Smooth muscle cell (in vitro differentiated cells): Measurements from ENCODE around the gene VWA5B1. TPM values are rescaled to one million over a fixed set of nuclear protein-coding genes. Genes with fewer than 3 reads are reported as not detected.

ENCODE experiments used
- DNase-seq: peaks from one replicate; lab custom pipeline; 2025; ENCODE audit not compliant: unreplicated experiment; lab: John Stamatoyannopoulos, UW
- H2AFZ ChIP-seq: fragments of 200-600 bp; sonication (generic); 2 replicates; pipeline ENCODE4 v1.6.0; 2016; ENCODE audit warnings: antibody characterized with exemption, low read depth, mild to moderate bottlenecking
- H3F3A ChIP-seq: fragments of 200-600 bp; sonication (generic); 2 replicates; pipeline ENCODE4 v1.6.0; 2017; ENCODE audit warnings: antibody characterized with exemption, low read depth
- H3K27ac ChIP-seq: fragments of 200-600 bp; sonication (generic); 2 replicates; pipeline ENCODE4 v1.5.1; 2016; ENCODE audit warnings: low read depth, mild to moderate bottlenecking
- H3K27me3 ChIP-seq: fragments of 200-600 bp; sonication (generic); 2 replicates; pipeline ENCODE4 v1.6.1; 2016; ENCODE audit warnings: low read depth, mild to moderate bottlenecking
- H3K36me3 ChIP-seq: fragments of 200-600 bp; sonication (generic); 2 replicates; pipeline ENCODE4 v1.5.1; 2016; ENCODE audit warnings: low read depth
- H3K4me1 ChIP-seq: fragments of 200-600 bp; sonication (generic); 2 replicates; pipeline ENCODE4 v1.5.1; 2016; ENCODE audit warnings: low read depth
- H3K4me2 ChIP-seq: fragments of 200-600 bp; sonication (generic); 2 replicates; pipeline ENCODE4 v1.6.0; 2016; ENCODE audit warnings: mild to moderate bottlenecking
- H3K4me3 ChIP-seq: fragments of 200-600 bp; sonication (generic); 2 replicates; pipeline ENCODE4 v1.5.1; 2016; ENCODE audit warnings: mild to moderate bottlenecking
- H3K79me2 ChIP-seq: fragments of 200-600 bp; sonication (generic); 2 replicates; pipeline ENCODE4 v1.6.0; 2016; ENCODE audit warnings: low read depth, mild to moderate bottlenecking
- H3K9ac ChIP-seq: fragments of 200-600 bp; sonication (generic); 2 replicates; pipeline ENCODE4 v1.6.0; 2016; ENCODE audit warnings: low read depth
- H3K9me3 ChIP-seq: fragments of 200-600 bp; sonication (generic); replicated peaks from 2 replicates; pipeline ENCODE4 v1.5.1; 2016; ENCODE audit warnings: low read depth
- H4K20me1 ChIP-seq: fragments of 200-600 bp; sonication (generic); 2 replicates; pipeline ENCODE4 v1.6.0; 2016; ENCODE audit warnings: low read depth
- WGBS: methylation state at CpG from one replicate; pipeline ENCODE4 v1.1.7; 2016; ENCODE audit warnings: low lambda C conversion rate; 5-methylcytosine and 5-hydroxymethylcytosine counted together
- polyA plus RNA-seq: library from polyadenylated mRNA; unstranded; fragments of >200 nt; fragmentation: Nextera tagmentation; extraction: Ambion mirVana; gene quantifications from 2 replicates; pipeline ENCODE4 v1.2.1, GENCODE V29; 2016
- total RNA-seq: library from RNA; depleted of rRNA; stranded (reverse); fragments of >200 nt; gene quantifications from 2 replicates; pipeline ENCODE4 v1.2.3, GENCODE V29; 2014
- TF ChIP-seq, protein P1 (sequence below): fragments of 200-600 bp; sonication (generic); IDR thresholded peaks from 2 replicates; pipeline ENCODE4 v1.5.1; 2017; ENCODE audit warnings: borderline replicate concordance, mild to moderate bottlenecking, antibody characterized with exemption; ENCODE audit not compliant: insufficient read depth, poor library complexity, severe bottlenecking

VWA5B1 gene
- total and polyA plus RNA-seq, 2 experiments from 2014 or later: not detected

- no peaks in the 10 kb centered on the region for H3F3A ChIP-seq
- WGBS: 65% methylated on average over 6 of the region's 6 CpGs
- H3K79me2 ChIP-seq: no peaks in the 10 kb centered on the region
- DNase-seq: no peak
- no peak overlapping the region for H3K4me2 ChIP-seq
- H3K27ac ChIP-seq: no peak overlapping the region
- H3K4me3 ChIP-seq: no peak overlapping the region
- H3K9ac ChIP-seq: no peak overlapping the region
- H3K9me3 ChIP-seq: no peaks in the 10 kb centered on the region
- TF ChIP-seq, protein P1, sequence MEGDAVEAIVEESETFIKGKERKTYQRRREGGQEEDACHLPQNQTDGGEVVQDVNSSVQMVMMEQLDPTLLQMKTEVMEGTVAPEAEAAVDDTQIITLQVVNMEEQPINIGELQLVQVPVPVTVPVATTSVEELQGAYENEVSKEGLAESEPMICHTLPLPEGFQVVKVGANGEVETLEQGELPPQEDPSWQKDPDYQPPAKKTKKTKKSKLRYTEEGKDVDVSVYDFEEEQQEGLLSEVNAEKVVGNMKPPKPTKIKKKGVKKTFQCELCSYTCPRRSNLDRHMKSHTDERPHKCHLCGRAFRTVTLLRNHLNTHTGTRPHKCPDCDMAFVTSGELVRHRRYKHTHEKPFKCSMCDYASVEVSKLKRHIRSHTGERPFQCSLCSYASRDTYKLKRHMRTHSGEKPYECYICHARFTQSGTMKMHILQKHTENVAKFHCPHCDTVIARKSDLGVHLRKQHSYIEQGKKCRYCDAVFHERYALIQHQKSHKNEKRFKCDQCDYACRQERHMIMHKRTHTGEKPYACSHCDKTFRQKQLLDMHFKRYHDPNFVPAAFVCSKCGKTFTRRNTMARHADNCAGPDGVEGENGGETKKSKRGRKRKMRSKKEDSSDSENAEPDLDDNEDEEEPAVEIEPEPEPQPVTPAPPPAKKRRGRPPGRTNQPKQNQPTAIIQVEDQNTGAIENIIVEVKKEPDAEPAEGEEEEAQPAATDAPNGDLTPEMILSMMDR: no peak
- H3K4me1 ChIP-seq: no peaks in the 10 kb centered on the region
- no peaks in the 10 kb centered on the region for H4K20me1 ChIP-seq
- H3K27me3 ChIP-seq: no peaks in the 10 kb centered on the region
- H2AFZ ChIP-seq: no peak overlapping the region
- H3K36me3 ChIP-seq: no peaks in the 10 kb centered on the region
These were observed 30.0 kb downstream of the VWA5B1 start for GRCh38 chr1:20320704-20321103.

- H3F3A ChIP-seq: no peaks in the 10 kb centered on the region
- WGBS: 85% methylated on average over 5 of the region's 5 CpGs
- no peaks in the 10 kb centered on the region for H3K27me3 ChIP-seq
- no peaks in the 10 kb centered on the region for H4K20me1 ChIP-seq
- H3K36me3 ChIP-seq: no peaks in the 10 kb centered on the region
- no peak for DNase-seq
- H2AFZ ChIP-seq: no peak overlapping the region
- H3K4me3 ChIP-seq: no peak overlapping the region
- TF ChIP-seq, protein P1: no peak
- H3K9ac ChIP-seq: no peak overlapping the region
- H3K4me1 ChIP-seq: no peaks in the 10 kb centered on the region
- H3K79me2 ChIP-seq: no peaks in the 10 kb centered on the region
- no peak overlapping the region for H3K4me2 ChIP-seq
- no peak overlapping the region for H3K27ac ChIP-seq
- no peaks in the 10 kb centered on the region for H3K9me3 ChIP-seq
These were observed 30.9 kb downstream of the VWA5B1 start for GRCh38 chr1:20321573-20321972.

GRCh38 chr1:20322081-20322824 lies 31.6 kb downstream of the VWA5B1 start:
- no peaks in the 10 kb centered on the region for H4K20me1 ChIP-seq
- no peaks in the 10 kb centered on the region for H3K79me2 ChIP-seq
- no peak overlapping the region for H3K4me2 ChIP-seq
- H3K36me3 ChIP-seq: no peaks in the 10 kb centered on the region
- H3K27me3 ChIP-seq: peaks cover 2% of the 10 kb centered on the region
- no peaks in the 10 kb centered on the region for H3K4me1 ChIP-seq
- H2AFZ ChIP-seq: no peak overlapping the region
- H3F3A ChIP-seq: no peaks in the 10 kb centered on the region
- no peak overlapping the region for H3K9ac ChIP-seq
- WGBS: 73% methylated on average over 11 of the region's 11 CpGs
- no peak for DNase-seq
- no peaks in the 10 kb centered on the region for H3K9me3 ChIP-seq
- no peak overlapping the region for H3K4me3 ChIP-seq
- TF ChIP-seq, protein P1: no peak
- no peak overlapping the region for H3K27ac ChIP-seq
